ENCODE measurements around the gene TFDP2. TPM values are rescaled to one million over a fixed set of nuclear protein-coding genes. Genes with fewer than 3 reads are reported as not detected.

TFDP2 gene
- total and polyA plus RNA-seq, 2 experiments from 2014 or later = 150 to 410 TPM

GRCh38 chr3:142097099-142097843 lies 52.1 kb downstream of the TFDP2 start:
- H3K9me2 ChIP-seq (ENCODE audit: insufficient read depth) = no peaks in the 10 kb centered on the region
- no peaks in the 10 kb centered on the region for H3K4me1 ChIP-seq (ENCODE audit: insufficient read depth)
- ATAC-seq (no peak), DNase-seq (ENCODE audit: low spot score) (no peak)
- H3K4me3 ChIP-seq = no peak overlapping the region
- H3K27ac ChIP-seq (ENCODE audit: low read depth) = no peak overlapping the region
- H3K36me3 ChIP-seq (ENCODE audit: insufficient read depth) = no peaks in the 10 kb centered on the region
- no peak overlapping the region for H3K4me2 ChIP-seq
- no peaks in the 10 kb centered on the region for H3K4me1 Mint-ChIP-seq
- no peaks in the 10 kb centered on the region for H4K20me1 ChIP-seq (replicated peaks; ENCODE audit: insufficient read depth)
- no peaks in the 10 kb centered on the region for H3K79me2 ChIP-seq (replicated peaks; ENCODE audit: insufficient read depth)
- H3K27ac Mint-ChIP-seq = no peak overlapping the region
- no peaks in the 10 kb centered on the region for H3K36me3 Mint-ChIP-seq (ENCODE audit: low read depth)
- H3K27me3 ChIP-seq (ENCODE audit: insufficient read depth) = no peaks in the 10 kb centered on the region
- peaks cover 2% of the 10 kb centered on the region for H3K27me3 Mint-ChIP-seq (ENCODE audit: insufficient read depth, low read depth, poor library complexity)
- no peak overlapping the region for H3K4me3 Mint-ChIP-seq
- no peaks in the 10 kb centered on the region for H3F3A ChIP-seq (replicated peaks; ENCODE audit: low read depth)
- TF ChIP-seq, protein P1, sequence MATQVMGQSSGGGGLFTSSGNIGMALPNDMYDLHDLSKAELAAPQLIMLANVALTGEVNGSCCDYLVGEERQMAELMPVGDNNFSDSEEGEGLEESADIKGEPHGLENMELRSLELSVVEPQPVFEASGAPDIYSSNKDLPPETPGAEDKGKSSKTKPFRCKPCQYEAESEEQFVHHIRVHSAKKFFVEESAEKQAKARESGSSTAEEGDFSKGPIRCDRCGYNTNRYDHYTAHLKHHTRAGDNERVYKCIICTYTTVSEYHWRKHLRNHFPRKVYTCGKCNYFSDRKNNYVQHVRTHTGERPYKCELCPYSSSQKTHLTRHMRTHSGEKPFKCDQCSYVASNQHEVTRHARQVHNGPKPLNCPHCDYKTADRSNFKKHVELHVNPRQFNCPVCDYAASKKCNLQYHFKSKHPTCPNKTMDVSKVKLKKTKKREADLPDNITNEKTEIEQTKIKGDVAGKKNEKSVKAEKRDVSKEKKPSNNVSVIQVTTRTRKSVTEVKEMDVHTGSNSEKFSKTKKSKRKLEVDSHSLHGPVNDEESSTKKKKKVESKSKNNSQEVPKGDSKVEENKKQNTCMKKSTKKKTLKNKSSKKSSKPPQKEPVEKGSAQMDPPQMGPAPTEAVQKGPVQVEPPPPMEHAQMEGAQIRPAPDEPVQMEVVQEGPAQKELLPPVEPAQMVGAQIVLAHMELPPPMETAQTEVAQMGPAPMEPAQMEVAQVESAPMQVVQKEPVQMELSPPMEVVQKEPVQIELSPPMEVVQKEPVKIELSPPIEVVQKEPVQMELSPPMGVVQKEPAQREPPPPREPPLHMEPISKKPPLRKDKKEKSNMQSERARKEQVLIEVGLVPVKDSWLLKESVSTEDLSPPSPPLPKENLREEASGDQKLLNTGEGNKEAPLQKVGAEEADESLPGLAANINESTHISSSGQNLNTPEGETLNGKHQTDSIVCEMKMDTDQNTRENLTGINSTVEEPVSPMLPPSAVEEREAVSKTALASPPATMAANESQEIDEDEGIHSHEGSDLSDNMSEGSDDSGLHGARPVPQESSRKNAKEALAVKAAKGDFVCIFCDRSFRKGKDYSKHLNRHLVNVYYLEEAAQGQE (IDR thresholded peaks at IDR 0.05; ENCODE audit: unreplicated experiment) = no peak
- no peak for TF ChIP-seq JUNB (IDR thresholded peaks at IDR 0.05; ENCODE audit: unreplicated experiment)
- no peak for TF ChIP-seq ZNF331 (CRISPR knock-in tag; IDR thresholded peaks at IDR 0.05; ENCODE audit: low read depth)
- TF ChIP-seq, protein P2, sequence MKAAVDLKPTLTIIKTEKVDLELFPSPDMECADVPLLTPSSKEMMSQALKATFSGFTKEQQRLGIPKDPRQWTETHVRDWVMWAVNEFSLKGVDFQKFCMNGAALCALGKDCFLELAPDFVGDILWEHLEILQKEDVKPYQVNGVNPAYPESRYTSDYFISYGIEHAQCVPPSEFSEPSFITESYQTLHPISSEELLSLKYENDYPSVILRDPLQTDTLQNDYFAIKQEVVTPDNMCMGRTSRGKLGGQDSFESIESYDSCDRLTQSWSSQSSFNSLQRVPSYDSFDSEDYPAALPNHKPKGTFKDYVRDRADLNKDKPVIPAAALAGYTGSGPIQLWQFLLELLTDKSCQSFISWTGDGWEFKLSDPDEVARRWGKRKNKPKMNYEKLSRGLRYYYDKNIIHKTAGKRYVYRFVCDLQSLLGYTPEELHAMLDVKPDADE (IDR thresholded peaks at IDR 0.05) = no peak
- no peak for TF ChIP-seq CTCF (conservative IDR thresholded peaks at IDR 0.05; ENCODE audit: low read depth in 2 of 2)
- TF ChIP-seq ZNF114 (CRISPR knock-in tag; IDR thresholded peaks at IDR 0.05) = no peak
- TF ChIP-seq CREB1 (CRISPR knock-in tag; IDR thresholded peaks at IDR 0.05; ENCODE audit: low read depth) = no peak
- no peak for TF ChIP-seq STAT1 (IDR thresholded peaks at IDR 0.05; ENCODE audit: unreplicated experiment)
- TF ChIP-seq EZH2 (IDR thresholded peaks at IDR 0.05; ENCODE audit: low read depth, unreplicated experiment) = no peak
- no peak overlapping the region for H2AFZ ChIP-seq
- H3K9me3 Mint-ChIP-seq = no peaks in the 10 kb centered on the region

All from GM23338 (cell line).